ENCODE data around the gene KRTAP5-10.
"Not testable (repeated sequence)": the region's sequence is repeated elsewhere in the genome, so short reads cannot be mapped to it uniquely, and the experiment has no call there.

Gene KRTAP5-10
- 0 to 0.16 (median 0) reads per million in 18 experiments for total RNA-seq

DNA sequence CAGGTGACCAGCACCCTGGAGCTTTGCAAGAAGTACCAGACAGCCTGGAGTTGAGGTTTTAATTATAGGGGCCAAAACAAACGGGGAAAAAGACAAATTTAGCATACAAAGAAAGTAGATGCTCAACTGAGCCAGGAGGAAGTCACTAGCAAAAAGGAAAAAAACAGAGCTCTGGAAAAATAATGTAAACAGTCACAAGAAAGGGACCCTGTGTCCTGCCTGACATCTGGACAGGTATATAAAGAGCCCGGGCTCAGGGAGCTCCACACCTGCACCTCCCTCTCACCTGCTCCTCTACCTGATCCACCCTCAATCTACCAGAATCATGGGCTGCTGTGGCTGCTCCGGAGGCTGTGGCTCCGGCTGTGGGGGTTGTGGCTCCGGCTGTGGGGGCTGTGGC lies at the start of gene KRTAP5-10:
KRTAP5-10 (plus strand) TSS at position 301 of the 400 bp plus-strand sequence; CDS start at position 326, 25 bp downstream.
- no peak for DNase-seq

- DNase-seq: no peak
Observed at GRCh38 chr11:71518506-71519471, 46.6 kb upstream of the KRTAP5-10 start.

- DNase-seq: no peak
Observed at GRCh38 chr11:71519546-71519945, 45.8 kb upstream of the KRTAP5-10 start.

DNA sequence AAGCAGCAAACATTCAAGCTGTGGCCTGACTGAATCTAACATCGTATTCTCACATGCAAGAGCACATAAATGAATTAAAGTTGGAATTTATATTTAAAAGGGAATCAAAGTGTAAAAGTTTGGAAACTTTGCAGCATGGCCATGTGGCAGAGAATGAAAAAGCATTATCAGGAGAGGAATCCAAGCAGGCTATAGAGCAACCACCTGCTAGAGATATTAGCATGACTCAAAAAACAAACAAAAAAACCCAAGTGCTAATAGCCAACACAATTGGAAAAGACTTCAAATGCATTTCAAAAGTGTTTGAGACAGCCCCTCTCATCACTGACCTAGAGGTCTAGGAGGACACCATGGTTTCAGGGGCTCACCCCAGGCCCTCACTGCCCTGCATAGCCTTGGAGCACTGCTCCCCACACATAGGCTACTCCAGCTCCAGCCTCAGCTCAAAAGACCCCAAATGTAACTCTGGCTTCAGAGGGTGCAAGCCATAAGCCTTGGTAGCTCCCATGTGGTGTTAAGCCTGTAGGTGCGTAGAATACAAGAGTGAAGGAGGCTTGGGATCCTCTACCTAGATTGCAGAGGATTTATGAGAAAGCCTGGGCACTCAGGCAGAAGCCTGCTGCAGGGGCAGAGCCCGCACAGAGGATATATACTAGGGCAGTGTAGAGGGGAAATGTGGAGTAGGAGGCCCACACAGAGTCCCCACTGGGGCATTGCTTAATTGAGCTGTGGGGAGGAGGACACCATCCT lies 40.0 kb upstream of the KRTAP5-10 start:
- no peak for DNase-seq

GRCh38 chr11:71525938-71526495 lies 39.3 kb upstream of the KRTAP5-10 start:
- no peak for DNase-seq

- not testable (repeated sequence) for DNase-seq
Observed at GRCh38 chr11:71526796-71527575, 38.4 kb upstream of the KRTAP5-10 start, which contains the start of gene KRTAP5-7. KRTAP5-7 (plus strand) TSS chr11:71527267; CDS start chr11:71527301, 34 bp downstream.

- DNase-seq: no peak
Observed at GRCh38 chr11:71527576-71528210, 37.7 kb upstream of the KRTAP5-10 start.

GRCh38 chr11:71530602-71531001 lies 34.8 kb upstream of the KRTAP5-10 start:
- DNase-seq: no peak

GRCh38 chr11:71532036-71532610 lies 33.2 kb upstream of the KRTAP5-10 start:
- peak; percentile 77 to 84 for DNase-seq

DNA sequence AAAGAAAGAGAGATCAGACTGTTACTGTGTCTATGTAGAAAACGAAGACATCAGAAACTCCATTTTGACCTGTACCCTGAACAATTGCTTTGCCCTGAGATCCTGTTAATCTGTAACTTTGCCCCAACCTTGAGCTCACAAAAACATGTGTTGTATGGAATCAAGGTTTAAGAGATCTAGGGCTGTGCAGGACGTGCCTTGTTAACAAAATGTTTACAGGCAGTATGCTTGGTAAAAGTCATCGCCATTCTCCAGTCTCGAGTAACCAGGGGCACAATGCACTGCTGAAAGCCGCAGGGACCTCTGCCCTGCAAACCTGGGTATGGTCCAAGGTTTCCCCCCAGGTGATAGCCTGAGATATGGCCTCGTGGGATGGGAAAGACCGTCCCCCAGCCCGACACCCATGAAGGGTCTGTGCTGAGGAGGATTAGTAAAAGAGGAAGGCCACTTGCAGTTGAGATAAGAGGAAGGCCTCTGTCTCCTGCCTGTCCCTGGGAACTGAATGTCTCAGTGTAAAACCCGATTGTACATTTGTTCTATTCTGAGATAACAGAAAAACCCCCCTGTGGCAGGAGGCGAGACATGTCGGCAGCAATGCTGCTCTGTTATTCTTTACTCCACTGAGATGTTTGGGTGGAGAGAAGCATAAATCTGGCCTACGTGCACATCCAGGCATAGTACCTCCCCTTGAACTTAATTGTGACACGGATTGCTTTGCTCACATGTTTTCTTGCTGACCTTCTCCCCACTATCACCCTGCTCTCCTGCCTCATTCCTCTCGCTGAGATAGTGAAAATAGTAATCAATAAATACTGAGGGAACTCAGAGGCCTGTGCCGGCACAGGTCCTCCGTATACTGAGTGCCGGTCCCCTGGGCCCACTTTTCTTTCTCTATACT lies 30.4 kb upstream of the KRTAP5-10 start:
- DNase-seq: not testable (repeated sequence)

GRCh38 chr11:71535825-71536224 lies 29.5 kb upstream of the KRTAP5-10 start:
- no peak for DNase-seq

DNA sequence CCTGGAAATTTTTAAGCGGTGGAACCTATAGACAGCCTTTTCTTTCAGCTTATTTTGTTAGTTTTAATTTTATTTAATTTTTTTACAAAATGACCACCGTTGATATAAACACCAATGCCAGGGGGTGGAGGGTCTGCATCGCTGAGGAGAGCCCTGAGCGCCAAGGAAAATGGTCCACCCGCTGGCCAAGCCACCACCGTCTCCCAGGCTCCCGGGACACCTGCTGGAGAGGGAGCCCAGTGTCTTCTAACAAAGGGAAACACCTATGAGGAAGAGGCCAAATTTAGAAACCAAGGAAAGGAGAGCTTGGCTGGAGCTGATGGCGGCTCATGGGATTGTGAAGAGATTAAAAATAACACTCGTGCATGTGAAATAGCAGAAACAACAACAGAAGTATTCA lies 27.8 kb upstream of the KRTAP5-10 start:
- no peak for DNase-seq

DNA sequence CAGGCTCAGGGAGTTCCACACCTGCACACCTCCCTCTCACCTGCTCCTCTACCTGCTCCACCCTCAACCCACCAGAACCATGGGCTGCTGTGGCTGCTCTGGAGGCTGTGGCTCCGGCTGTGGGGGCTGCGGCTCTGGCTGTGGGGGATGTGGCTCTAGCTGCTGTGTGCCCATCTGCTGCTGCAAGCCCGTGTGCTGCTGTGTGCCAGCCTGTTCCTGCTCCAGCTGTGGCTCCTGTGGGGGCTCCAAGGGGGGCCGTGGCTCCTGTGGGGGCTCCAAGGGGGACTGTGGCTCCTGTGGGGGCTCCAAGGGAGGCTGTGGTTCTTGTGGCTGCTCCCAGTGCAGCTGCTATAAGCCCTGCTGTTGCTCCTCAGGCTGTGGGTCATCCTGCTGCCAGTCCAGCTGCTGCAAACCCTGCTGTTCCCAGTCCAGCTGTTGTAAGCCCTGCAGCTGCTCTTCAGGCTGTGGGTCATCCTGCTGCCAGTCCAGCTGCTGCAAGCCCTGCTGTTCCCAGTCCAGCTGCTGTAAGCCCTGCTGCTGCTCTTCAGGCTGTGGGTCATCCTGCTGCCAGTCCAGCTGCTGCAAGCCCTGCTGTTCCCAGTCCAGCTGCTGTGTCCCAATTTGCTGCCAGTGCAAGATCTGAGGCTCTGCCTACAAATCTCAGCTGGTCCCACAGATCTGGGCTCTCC lies 27.2 kb upstream of the KRTAP5-10 start, which contains the start of gene KRTAP5-8:
KRTAP5-8 (plus strand) TSS at position 49 of the 689 bp plus-strand sequence; CDS start at position 80, 31 bp downstream.
- not testable (repeated sequence) for DNase-seq

- no peak for DNase-seq
Observed at GRCh38 chr11:71538666-71538990, 26.7 kb upstream of the KRTAP5-10 start.

- DNase-seq: no peak
Observed at GRCh38 chr11:71539017-71539416, 26.3 kb upstream of the KRTAP5-10 start.

GRCh38 chr11:71539971-71540370 lies 25.4 kb upstream of the KRTAP5-10 start:
- DNase-seq: not testable (repeated sequence)

DNA sequence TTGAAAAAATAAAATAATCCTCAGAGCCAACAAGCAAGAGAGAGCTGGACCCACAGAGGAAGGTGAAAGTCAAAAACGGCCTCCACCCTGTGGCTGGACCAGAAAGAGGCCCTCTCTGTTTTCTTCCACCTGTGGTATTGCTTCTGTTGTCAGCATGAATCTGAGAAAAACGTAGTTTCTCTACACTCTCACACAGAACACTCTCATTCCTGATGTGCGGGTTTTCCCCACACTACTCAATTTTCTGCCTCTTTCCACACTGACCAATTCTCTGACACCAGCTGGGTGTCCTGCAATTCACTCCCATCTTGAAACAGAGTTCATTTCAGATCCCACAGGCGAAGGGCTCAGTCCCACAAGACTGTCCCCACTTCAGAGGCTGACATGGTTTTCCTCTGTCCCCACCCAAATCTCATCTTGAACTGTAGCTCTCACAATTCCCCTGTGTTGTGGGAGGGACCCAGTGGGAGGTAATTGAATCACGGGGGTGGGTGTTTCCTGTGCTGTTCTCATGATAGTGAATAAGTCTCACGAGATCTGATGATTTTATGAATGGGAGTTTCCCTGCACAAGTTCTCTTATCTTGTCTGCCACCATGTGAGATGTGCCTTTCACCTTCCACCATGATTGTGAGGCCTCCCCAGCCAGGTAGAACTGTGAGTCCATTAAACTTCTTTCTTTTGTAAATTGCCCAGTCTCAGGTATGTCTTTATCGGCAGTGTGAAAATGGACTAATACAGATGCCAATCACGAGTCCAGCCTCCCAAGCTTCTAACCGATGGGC lies 24.6 kb upstream of the KRTAP5-10 start:
- DNase-seq: not testable (repeated sequence)

DNA sequence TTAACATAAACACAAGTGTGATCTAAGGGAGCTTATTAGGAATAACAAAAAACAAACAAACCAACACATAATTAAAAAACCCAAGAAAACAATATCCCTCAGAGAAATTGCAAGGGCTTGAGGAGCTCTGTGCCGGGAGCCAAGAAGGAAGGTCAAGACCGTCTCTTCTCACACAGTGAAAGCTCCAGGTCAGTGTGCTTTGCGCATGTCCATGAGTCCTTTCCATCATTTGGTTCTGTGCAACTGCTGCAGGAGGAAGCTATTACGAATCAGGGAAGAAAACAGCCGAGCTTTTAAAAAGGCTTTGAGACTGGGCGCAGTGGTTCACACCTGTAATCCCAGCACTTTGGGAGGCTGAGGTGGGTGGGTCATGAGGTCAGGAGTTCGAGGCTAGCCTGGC lies 23.0 kb upstream of the KRTAP5-10 start:
- no peak for DNase-seq
